Measurements from ENCODE around the gene CTNNA3.
"Not testable (repeated sequence)": the region's sequence is repeated elsewhere in the genome, so short reads cannot be mapped to it uniquely, and the experiment has no call there.

CTNNA3 gene

DNA sequence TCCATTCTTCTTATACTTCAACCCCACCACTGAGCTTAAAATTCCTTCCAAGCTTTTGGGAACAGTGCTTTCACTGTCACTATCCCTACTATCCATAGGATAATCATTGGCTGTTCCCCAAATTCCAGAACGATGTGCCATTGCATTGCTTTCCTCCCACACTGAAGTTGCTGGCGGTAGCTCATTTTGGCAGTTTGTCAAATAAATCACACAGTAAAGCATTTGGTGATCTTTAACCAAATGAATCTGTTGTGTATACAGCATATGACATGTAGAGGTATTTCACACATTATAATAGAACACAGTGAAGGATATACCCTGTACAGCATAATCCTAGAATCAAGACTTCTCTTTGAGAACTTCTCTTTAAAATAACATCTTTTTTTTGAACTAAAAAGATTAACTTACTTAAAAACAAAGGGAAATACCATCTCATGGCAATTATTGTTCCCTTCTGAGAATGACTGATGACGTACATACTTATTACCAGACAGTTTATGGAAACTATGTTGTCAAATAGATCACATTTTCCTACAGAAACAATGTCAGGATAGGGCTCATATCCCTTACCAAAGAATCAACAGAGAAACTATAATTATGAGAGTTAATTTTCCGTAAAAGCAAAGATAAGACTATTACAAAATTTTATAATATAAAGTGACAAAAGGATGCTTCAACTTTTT is 93.6 kb downstream of the CTNNA3 start:
- no peak for DNase-seq (ENCODE audit: low read depth)

GRCh38 chr10:67599597-67599996 is 96.4 kb downstream of the CTNNA3 start:
- no peak for DNase-seq (ENCODE audit: low read depth)

DNA sequence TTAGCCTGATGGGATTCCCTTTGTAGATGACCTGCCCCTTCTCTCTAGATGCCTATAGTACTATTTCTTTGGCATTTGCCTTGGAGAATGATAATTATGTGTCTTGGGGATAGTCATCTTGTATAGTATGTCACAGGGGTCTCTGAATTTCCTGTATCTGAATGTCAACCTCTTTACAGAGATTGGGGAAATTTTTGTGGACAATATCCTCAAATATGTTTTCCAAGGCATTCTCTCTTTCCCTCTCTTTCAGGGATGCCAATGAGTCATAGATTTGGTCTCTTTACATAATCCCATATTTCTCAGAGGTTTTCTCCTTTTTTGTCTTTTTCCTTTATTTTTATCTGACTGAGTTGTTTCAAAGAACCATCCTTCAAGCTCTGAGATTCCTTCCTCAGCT is 99.4 kb downstream of the CTNNA3 start:
- no peak for DNase-seq (ENCODE audit: low read depth)

DNA sequence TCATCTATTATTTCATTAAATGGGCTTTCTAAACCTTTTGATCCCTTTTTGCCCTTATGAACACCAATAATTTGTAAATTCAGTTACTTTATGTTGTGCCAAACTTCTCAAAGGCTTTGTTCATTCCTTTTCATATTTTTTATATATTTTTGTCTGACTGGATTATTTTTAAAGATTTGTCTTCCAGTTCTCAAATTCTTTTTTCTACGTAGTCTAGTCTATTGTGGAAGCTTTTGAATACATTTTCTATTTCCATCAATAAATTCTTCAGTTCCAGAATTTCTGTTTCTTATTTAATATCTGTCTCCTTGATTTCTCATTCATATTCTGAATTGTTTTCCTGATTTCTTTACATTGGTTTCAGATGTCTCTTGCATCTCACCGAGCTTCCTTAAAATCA is 108.2 kb downstream of the CTNNA3 start:
- no peak for DNase-seq (ENCODE audit: low read depth)

DNA sequence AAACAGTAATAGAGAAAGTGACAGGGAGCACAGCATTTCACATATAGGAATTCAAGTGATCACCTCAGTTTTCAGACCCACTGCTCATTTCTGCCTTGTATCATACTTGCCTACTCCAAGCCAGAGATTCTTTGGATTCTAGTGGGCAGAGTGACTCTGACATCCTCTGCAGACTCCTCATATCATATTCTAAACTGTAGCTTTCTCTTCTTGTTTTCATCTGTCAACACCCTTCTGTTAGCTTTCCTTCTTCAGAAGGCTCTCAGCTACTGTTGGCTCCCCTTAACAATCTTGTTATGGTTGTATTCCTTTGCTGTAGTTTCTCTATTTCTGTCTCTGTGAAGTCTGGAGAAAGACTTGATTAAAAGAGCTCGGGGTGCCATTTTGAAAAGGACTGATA is 120.5 kb downstream of the CTNNA3 start:
- DNase-seq (ENCODE audit: low read depth): no peak

- DNase-seq (ENCODE audit: low read depth): no peak
Observed at GRCh38 chr10:67573484-67573883, 122.5 kb downstream of the CTNNA3 start.

GRCh38 chr10:67571503-67571902 is 124.5 kb downstream of the CTNNA3 start:
- DNase-seq (ENCODE audit: low read depth): no peak

- not testable (repeated sequence) for DNase-seq (ENCODE audit: low read depth)
Observed at GRCh38 chr10:67558311-67558710, 137.7 kb downstream of the CTNNA3 start.

DNA sequence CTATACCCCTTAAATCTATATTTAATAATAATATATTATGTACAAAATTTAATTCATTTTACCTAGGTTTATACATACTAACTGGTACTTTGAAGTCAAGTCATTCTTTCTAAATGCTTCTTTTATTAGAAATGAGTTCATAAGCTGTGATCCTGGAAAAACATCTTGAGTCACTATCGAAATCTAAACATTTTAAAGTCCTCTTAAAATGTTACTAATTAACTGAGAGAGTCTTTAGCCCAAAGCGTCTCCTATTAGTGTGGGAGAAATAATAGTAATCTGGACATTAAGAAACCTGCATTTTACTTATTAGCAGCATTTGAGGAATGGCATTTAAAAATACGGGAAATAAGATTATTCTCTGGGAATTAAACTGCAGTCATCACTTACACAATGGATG is 142.7 kb downstream of the CTNNA3 start:
- DNase-seq (ENCODE audit: low read depth): no peak

DNA sequence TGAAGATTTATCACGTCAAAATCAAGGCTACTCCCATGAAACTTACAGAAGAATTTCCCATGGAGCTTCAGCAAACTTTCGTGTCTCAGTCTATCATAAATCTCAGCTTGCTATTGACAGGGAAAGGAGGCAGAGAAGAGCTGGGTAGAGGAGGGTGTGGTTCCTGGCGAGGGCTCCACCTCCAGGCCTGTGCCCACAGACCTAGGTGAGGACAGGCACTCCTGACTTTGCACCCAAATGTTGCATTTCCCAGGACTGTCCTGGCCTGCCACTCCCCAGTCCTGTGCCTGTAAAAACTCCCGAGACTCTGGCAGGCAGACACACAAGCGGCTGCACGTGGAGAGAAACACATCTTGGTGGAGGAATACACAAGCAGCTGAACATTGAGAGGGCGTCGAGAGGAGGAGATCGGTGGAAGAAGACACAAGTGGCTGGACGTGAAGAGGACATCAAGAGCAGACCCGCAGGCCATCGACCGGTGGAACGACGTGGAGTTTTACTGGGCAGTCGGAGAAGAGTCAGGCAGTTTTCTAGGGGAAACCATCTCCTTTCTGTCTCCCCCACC is 145.1 kb downstream of the CTNNA3 start:
- no peak for DNase-seq (ENCODE audit: low read depth)

DNA sequence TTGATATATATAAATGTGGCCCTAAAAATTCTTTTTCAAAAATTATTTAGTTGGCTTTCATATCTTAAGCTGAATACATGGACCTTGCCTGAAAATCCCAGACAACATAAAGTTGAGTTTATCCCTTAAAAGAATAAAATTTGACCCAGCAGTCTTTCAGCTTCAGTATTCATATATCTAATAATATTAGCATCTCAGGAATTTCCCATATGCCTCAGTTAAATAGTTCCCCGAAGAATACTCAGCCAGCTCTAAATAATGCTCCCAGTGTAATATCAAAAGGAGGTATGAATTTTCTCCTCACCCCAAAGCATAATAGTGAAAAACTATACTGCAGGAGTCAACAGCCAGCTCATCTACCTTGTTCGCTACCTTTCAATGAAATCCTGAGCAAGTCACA is 145.9 kb downstream of the CTNNA3 start:
- no peak for DNase-seq (ENCODE audit: low read depth)

DNA sequence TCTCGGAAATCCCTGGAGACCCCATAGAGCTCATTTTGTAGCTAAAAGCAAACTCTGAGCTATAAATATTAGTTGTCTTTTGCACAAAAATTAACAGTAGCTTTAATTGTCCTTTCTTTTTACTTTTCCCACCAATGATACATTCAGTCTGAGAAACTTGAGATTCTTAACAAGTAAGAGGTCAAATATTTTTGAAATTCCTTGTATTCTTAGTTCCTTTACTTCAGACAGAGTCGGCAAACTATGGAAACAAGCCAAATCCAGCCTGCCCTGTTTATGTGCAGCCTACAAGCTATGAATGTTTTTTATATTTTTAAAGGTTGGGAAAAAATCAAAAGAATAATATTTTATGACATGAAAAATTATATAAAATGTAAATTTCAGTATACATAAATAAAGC is 146.6 kb downstream of the CTNNA3 start:
- DNase-seq (ENCODE audit: low read depth): no peak

- DNase-seq (ENCODE audit: low read depth): no peak
Observed at GRCh38 chr10:67541411-67541810, 154.6 kb downstream of the CTNNA3 start.

DNA sequence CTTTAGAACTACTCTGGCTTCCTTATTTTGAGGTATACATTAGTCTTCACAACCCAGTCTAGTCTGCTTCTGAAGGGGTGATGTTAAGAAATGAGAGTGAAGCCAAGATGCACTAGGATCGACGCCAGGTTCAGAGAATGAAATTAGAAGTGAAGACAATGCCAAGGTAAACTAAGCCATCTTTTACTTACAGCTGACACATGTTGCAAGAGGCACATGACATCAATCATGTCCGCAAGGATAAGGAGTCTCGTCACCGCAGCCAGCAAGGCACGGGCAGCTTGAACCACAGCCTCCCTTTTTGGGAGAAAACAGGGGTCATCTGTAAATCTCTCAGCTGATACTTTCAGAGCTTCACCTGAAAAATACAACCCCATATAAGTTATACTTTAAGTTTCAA is 156.7 kb downstream of the CTNNA3 start:
- DNase-seq (ENCODE audit: low read depth): no peak

GRCh38 chr10:67537906-67538305 is 158.1 kb downstream of the CTNNA3 start:
- no peak for DNase-seq (ENCODE audit: low read depth)

GRCh38 chr10:67533376-67533775 is 162.6 kb downstream of the CTNNA3 start:
- no peak for DNase-seq (ENCODE audit: low read depth)

DNA sequence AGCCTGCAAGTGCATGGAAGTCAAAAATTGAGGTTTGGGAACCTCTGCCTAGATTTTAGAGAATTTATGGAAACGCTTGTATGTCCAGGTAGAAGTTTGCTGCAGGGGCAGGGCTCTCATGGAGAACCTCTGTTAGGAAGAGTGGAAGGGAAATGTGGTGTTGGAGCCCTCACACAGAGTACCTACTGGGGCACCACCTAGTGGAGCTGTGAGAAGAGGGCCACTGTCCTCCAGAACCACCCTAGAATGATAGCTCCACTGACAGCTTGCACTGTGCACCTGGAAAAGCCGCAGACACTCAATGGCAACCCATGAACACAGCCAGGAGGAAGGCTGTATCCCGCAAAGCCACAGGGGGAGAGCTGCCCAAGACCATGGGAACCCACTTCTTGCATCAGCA is 165.0 kb downstream of the CTNNA3 start:
- not testable (repeated sequence) for DNase-seq (ENCODE audit: low read depth)

DNA sequence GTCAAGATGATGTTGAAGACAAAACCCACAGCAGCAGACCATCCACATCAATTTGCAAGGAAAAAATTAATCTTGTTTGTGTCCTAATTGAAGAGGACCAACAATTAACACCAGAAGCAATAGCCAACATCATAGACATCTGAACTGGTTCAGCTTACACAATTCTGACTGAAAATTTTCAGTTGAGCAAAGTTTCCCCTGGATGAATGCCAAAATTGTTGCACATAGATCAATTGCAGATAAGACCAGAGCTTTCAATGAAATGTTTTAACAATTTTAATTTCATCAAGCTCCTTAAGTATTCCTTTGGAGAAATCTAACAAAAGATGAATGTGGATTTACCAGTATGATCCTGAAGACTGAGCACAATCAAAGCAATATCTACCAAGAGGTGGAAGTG is 168.6 kb downstream of the CTNNA3 start:
- no peak for DNase-seq (ENCODE audit: low read depth)

- no peak for DNase-seq (ENCODE audit: low read depth)
Observed at GRCh38 chr10:67521546-67521945, 174.4 kb downstream of the CTNNA3 start.

GRCh38 chr10:67520924-67521520 is 175.0 kb downstream of the CTNNA3 start:
- DNase-seq (ENCODE audit: low read depth): no peak

DNA sequence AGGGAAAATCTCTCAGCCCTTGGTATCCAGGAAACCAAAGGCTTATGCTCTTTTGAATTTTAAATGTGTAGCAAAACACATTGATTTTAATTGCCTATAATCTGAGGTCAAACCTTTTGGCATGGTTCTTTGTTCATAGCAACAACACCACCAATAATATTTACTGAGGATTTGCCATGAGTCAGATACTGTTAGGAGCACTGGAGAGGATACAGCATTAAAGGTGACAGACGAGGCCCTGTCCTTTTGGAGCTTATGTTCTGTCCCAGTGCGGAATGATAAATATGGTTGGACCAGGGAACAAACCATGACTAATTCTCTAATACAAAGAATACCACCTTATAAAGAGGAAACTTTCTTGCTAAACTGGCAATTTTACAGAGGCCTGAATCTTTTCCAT is 176.6 kb downstream of the CTNNA3 start:
- no peak for DNase-seq (ENCODE audit: low read depth)

- DNase-seq (ENCODE audit: low read depth): no peak
Observed at GRCh38 chr10:67518756-67519155, 177.2 kb downstream of the CTNNA3 start.

GRCh38 chr10:67518043-67518442 is 178.0 kb downstream of the CTNNA3 start:
- DNase-seq (ENCODE audit: low read depth): no peak

DNA sequence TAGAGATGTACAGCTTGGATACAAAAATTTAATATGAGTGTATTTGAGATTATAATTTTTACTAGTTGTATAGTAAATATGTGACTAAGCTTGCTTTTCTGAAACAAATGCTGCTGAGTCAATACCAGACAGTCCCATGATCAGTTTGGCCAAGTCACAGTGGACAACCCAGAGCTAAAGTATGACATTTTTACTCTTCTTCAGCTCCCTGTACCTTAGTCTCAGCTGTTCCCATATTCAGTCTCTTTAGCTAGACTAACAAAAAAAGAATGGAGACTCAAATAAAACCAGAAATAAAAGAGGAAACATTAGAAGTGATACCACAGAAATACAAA is 189.3 kb downstream of the CTNNA3 start:
- DNase-seq (ENCODE audit: low read depth): no peak

Measured in activated gamma-delta T cell treated with anti-CD3 and anti-CD28 coated beads, Interleukin-2, amount 50 U/mL, for 16 hours (primary cell).